Measurements from ENCODE around the gene TTC9B. TPM values are rescaled to one million over a fixed set of nuclear protein-coding genes. Genes with fewer than 3 reads are reported as not detected.

TTC9B gene
- total RNA-seq, 1 donor from 2014 or later, result not detected

DNA sequence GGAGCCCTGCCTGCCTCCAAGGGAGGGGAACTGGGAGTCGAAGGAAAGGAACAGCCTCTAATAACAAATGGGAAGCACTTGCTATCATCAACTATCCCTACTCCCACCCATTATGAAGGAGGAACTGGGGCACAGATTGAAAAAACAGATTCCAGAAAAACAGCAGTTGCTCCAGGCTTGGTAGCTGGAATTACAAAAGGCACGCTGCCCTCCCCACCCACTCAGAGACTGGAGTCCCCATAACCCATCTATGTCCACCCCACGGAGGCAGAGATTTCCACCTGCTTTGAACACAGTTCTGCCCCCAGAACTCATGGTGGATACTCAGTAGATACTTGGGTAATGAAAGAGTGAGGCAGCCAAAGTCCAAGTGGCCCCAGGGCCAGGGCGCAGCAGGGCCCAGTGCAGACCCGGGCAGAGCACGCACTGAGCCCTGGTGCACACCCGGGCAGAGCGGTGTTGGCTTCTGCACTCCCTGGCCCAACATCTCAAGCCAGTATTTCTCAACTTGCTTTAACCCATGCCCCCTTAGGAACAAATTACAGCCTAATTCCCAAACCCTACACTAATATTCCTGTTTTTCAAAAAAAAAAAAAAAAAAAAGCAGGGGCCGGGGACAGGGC, 27.4 kb upstream of the TTC9B start:
- Mint-ChIP-seq H3K4me1 (peaks cover 12% of the 10 kb centered on the region), H3K27ac (no peak overlapping the region)

GRCh38 chr19:40244579-40245317, 26.6 kb upstream of the TTC9B start:
- H3K4me3 ChIP-seq, result no peak overlapping the region
- no peaks in the 10 kb centered on the region for H3K36me3 ChIP-seq
- Mint-ChIP-seq H3K9me3 (no peaks in the 10 kb centered on the region), H3K4me1 (peaks cover 12% of the 10 kb centered on the region), H3K36me3 (peaks cover 6% of the 10 kb centered on the region), H3K27me3 (ENCODE audit: insufficient read depth, low read depth) (peaks cover 2% of the 10 kb centered on the region), H3K27ac (no peak overlapping the region), H3K4me3 (no peak overlapping the region)
- no peak overlapping the region for H3K27ac ChIP-seq
- H4K20me1 ChIP-seq (ENCODE audit: low read depth), result peaks cover 19% of the 10 kb centered on the region
- no peaks in the 10 kb centered on the region for H3K4me1 ChIP-seq
- DNase-seq (ENCODE audit: low spot score), result no peak
- no peaks in the 10 kb centered on the region for H3K9me3 ChIP-seq (ENCODE audit: low read depth)
- H3F3A ChIP-seq (ENCODE audit: low read depth), result no peaks in the 10 kb centered on the region
- no peaks in the 10 kb centered on the region for H3K79me2 ChIP-seq (ENCODE audit: low read depth)
- no peak overlapping the region for H3K4me2 ChIP-seq
- no peak for TF ChIP-seq CTCF (IDR thresholded peaks at IDR 0.05)
- no peak for TF ChIP-seq EZH2 (IDR thresholded peaks at IDR 0.05)
- no peak for TF ChIP-seq EZH2phosphoT487 (IDR thresholded peaks at IDR 0.05)
- no peak overlapping the region for H3K9ac ChIP-seq
- H3K27me3 ChIP-seq, result no peaks in the 10 kb centered on the region
- H2AFZ ChIP-seq (replicated peaks), result no peak overlapping the region

More for the DNA sequence above, 27.4 kb upstream of the TTC9B start:
- Histone ChIP-seq H3K9me3 (ENCODE audit: low read depth) (no peaks in the 10 kb centered on the region), H3K79me2 (ENCODE audit: low read depth) (no peaks in the 10 kb centered on the region), H3K9ac (no peak overlapping the region), H3K27me3 (no peaks in the 10 kb centered on the region), H3F3A (ENCODE audit: low read depth) (no peaks in the 10 kb centered on the region), H4K20me1 (ENCODE audit: low read depth) (peaks cover 14% of the 10 kb centered on the region), H3K4me3 (no peak overlapping the region), H3K4me1 (no peaks in the 10 kb centered on the region), H3K36me3 (no peaks in the 10 kb centered on the region), H3K4me2 (no peak overlapping the region), H2AFZ (replicated peaks) (no peak overlapping the region), H3K27ac (no peak overlapping the region)
- no peak overlapping the region for H3K4me3 Mint-ChIP-seq
- DNase-seq (ENCODE audit: low spot score), result no peak
- TF ChIP-seq EZH2phosphoT487 (IDR thresholded peaks at IDR 0.05) (no peak), EZH2 (IDR thresholded peaks at IDR 0.05) (no peak), CTCF (IDR thresholded peaks at IDR 0.05) (no peak)
- no peaks in the 10 kb centered on the region for H3K9me3 Mint-ChIP-seq
- peaks cover 8% of the 10 kb centered on the region for H3K36me3 Mint-ChIP-seq
- peaks cover 2% of the 10 kb centered on the region for H3K27me3 Mint-ChIP-seq (ENCODE audit: insufficient read depth, low read depth)

- Histone ChIP-seq H3F3A (ENCODE audit: low read depth) (no peaks in the 10 kb centered on the region), H2AFZ (replicated peaks) (no peak overlapping the region), H3K4me1 (no peaks in the 10 kb centered on the region), H3K79me2 (ENCODE audit: low read depth) (no peaks in the 10 kb centered on the region), H3K27me3 (no peaks in the 10 kb centered on the region), H3K27ac (no peak overlapping the region), H3K36me3 (no peaks in the 10 kb centered on the region), H4K20me1 (ENCODE audit: low read depth) (peaks cover 19% of the 10 kb centered on the region), H3K9me3 (ENCODE audit: low read depth) (no peaks in the 10 kb centered on the region), H3K9ac (no peak overlapping the region), H3K4me2 (no peak overlapping the region), H3K4me3 (no peak overlapping the region)
- H3K27me3 Mint-ChIP-seq (ENCODE audit: insufficient read depth, low read depth), result peaks cover 2% of the 10 kb centered on the region
- TF ChIP-seq EZH2phosphoT487 (IDR thresholded peaks at IDR 0.05) (no peak), CTCF (IDR thresholded peaks at IDR 0.05) (no peak), EZH2 (IDR thresholded peaks at IDR 0.05) (no peak)
- H3K4me3 Mint-ChIP-seq, result no peak overlapping the region
- DNase-seq (ENCODE audit: low spot score), result no peak
- H3K9me3 Mint-ChIP-seq, result no peaks in the 10 kb centered on the region
- peaks cover 12% of the 10 kb centered on the region for H3K4me1 Mint-ChIP-seq
- no peak overlapping the region for H3K27ac Mint-ChIP-seq
- H3K36me3 Mint-ChIP-seq, result peaks cover 7% of the 10 kb centered on the region
Measured at GRCh38 chr19:40243181-40243580, 25.0 kb upstream of the TTC9B start.

Data from neural progenitor cell (in vitro differentiated cells).